Stimulated activated CD8-positive, alpha-beta memory T cell treated with anti-CD3 and anti-CD28 coated beads, Interleukin-2, amount 100 ng/mL, for 48 hours (primary cell): ENCODE data around the gene ARHGAP45.
A peak's percentile ranks its signal among the peaks of the same experiment; 100 is the strongest.

Experiments used
- DNase-seq, 2 donors: peaks; one replicate each; pipeline ENCODE4 v3.0.0-alpha.2; 2020; ENCODE audit warnings: low read depth in 2 of 2

ARHGAP45 gene

DNA sequence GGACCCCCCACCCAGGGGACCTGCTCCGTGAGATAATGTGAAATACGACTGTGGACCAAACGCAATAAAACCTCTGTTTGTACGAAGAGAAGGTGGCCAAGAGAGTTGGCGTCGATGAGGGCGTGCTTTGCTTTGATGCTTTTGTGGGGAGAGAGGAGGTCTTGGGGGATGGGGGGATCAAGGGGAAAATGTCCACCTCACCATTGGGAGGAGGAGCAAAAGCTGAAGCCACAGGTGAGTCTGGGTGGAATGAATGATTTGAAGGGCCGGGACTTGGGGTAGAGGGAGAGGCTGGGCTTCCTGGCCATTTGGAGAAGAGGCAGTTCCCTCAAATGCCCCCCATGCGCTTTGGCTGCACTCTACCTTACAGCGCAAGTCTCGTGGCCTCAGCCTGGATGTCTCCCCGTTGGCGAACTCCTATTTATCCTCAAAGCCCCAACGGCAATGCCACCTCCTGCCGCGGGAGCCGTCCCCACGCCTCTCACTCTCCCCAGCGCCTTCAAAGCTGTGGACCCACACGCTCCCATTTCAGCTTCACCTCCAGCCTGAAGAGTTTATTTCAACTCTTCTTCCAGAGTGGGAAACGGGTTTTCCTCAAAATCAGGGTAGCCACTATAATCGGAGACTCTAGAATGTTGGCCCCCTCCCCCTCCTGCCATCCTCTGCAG lies 27.9 kb upstream of the ARHGAP45 start:
- no peak for DNase-seq

DNA sequence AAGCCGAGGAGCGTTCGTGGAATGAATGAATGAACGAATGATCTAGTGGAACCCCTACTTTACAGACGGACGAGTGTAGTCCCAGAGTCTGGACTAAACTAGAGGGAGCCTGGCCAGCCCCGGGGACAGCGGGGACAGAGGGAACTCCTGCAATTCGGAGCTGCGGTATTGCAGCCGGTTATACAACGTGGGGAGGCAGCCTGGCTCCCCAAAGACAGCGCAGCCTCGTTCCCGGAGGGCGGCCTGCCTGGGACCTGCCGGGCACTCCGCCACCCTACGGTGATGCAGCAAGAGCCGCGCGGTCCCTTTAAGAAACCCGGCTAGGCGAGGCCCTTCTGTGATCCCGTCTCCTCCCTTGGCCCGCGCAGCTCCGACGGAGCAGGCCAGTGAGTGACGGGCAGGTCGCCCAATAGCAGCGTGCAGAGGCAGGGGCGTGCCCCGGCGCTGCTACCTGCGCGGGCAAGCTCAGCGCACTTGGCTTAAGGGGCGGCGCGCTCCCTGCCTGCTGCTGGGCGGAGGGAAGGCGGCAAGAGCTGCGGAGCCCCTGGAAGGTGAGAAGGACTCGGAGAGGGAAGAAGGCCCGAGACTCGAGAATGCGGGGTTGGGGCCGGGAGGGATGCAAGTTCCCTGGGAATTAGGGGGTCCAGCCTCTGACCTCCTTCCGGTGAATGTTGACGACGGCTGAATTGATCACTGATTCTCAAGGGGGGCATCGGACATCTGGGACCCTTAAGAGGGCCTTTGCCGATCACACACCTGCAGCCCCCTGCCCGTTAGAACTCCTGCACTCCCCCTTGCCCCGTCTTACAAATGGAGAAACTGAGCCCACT lies 27.1 kb upstream of the ARHGAP45 start, which contains the start of gene ABCA7:
TSS of gene ABCA7 (plus strand) at position 462 of the 830 bp plus-strand sequence. CDS start 1,255 bp downstream, outside the sequence.
- peak; percentile 98 to 100 for DNase-seq

DNA sequence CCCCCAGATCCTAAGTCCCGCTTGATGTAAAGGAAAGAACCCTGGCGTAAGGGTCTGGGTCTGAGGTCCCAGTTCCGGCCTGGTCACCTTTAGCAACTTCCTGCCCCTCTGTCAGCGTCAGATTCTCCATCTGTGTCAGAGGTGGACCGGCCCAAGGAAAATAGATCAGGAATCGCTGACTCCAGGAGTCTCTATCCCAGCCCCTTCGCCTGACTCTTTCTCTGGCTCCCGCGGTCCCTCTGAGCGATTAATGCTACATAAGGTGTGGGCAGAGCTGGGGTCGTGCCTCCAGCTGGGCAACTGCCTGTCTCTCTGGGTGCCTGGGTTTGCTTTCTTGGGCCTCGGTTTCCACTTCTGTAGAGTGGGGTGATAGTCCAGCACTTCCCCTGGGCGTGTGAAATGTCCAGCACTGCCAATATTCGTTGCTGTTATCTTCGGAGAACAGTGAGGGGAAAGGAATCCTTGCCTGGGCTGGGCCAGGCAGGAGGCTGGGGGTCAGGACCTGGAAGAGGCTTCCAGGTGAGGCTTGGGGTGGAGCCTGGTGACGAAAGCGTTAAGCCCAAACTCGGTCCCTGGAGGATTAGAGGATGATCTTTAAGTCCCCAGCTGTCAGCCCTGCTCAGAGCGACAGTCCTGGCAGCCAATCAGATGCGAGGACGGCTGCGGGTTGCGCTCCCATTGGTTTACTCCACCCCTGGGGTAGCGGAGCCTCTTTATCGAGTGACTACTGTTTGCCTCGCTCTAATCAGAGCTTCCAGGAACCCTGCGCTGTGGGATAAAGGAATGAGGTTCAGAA lies 26.3 kb upstream of the ARHGAP45 start:
- DNase-seq, result peak; percentile 74 to 90

DNA sequence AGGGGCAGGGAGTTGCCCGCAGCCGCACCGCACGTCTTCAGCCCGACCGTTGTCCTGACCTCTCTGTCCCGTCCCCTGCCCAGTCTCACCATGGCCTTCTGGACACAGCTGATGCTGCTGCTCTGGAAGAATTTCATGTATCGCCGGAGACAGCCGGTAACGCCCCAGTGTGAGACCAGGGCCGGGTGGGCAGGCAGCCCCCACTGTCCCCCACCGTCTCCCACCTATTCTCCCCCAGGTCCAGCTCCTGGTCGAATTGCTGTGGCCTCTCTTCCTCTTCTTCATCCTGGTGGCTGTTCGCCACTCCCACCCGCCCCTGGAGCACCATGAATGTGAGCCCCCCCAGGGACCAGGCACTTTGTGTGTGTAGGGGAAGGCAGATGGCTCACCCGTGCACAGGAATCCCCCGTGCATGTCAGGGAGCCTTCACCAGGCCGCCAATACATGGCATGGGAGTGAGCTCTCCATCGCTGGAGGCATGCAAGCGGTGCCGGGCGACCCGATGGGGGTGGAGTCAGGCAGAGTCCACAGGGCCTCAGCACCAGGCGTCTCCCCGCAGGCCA lies 25.6 kb upstream of the ARHGAP45 start:
- no peak for DNase-seq

DNA sequence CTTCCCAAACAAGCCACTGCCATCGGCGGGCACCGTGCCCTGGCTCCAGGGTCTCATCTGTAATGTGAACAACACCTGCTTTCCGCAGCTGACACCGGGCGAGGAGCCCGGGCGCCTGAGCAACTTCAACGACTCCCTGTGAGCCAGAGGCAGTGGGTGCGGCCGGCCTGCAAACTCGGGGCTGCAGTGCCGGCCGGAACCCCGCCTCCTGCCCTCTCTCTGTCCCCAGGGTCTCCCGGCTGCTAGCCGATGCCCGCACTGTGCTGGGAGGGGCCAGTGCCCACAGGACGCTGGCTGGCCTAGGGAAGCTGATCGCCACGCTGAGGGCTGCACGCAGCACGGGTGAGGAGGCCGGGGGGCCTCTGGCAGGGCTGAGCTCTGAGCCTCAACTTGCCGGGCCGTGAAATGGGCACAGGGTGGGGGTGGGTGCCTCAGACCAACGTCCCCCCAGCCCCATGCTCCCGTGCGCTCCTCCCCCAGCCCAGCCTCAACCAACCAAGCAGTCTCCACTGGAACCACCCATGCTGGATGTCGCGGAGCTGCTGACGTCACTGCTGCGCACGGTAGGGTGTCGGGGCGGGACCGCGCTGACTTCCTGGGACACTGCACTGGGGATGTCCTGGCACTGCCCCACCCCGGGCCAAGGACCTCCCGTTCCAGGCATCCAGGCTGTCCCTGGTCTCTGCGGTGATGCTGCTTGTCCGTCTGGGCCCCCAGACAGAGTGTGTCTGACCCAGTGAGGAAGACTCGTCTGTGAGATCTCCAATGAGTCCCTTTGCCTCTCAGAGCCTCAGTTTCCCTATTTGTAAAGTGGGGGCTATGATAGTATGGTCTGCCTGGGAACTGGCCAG lies 24.9 kb upstream of the ARHGAP45 start:
- DNase-seq, result no peak

DNA sequence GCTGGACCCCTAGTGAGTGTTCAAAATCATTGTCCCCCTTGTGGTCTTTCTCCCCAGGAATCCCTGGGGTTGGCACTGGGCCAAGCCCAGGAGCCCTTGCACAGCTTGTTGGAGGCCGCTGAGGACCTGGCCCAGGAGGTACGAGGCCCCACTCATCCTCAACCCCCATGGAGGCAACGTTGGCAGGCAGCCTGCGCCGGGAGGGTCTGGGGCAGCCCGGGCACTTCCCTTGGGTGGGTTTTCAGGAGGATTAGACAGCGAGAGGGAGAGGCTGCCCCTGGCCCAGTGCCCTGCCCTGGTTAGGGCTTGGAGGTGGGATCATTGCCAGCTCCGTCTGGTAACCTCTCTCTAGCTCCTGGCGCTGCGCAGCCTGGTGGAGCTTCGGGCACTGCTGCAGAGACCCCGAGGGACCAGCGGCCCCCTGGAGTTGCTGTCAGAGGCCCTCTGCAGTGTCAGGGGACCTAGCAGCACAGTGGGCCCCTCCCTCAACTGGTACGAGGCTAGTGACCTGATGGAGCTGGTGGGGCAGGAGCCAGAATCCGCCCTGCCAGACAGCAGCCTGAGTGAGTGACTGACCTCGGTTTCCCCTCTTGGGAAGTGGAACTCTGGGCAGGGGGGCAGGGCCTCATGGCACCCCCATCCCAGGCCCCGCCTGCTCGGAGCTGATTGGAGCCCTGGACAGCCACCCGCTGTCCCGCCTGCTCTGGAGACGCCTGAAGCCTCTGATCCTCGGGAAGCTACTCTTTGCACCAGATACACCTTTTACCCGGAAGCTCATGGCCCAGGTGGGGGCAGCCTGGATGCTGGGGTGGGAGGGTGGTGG lies 24.1 kb upstream of the ARHGAP45 start:
- DNase-seq, result no peak

DNA sequence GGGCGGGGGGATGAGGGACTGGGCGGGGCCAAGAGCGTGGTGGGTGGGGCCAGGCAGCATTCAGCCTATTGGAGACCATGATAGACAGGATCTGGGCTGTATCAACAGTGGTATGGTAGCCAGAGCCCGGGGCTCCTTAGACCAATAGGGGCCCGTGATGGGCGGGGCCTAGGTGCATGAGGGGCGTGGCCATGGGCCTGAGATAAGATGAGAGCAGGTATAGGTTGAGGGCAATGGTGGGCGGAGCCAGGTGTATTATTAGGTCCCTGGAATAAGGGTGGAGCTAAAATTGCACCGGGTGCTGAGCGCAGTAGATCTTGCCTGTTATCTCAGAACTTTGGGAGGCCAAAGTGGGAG lies 21.7 kb upstream of the ARHGAP45 start:
- peak in 1 of 2 donors; percentile 79 for DNase-seq

DNA sequence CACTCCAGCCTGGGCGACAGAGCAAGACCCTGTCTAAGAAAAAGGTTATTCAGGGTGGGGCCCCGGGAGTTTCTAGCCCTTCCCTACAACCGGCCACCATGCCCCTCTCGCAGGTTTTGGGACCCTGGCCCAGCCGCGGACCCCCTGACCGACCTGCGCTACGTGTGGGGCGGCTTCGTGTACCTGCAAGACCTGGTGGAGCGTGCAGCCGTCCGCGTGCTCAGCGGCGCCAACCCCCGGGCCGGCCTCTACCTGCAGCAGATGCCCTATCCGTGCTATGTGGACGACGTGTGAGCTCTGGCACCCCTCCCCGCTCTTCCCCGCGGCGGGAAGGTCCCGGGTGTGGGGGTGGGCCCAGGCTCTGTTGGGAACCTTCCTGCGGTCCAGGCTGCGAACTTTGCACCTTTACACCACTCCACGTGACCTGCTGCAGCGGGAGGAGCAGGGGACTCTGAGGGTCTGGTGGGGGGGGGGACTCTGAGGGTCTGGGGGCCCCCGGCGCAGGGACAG lies 20.8 kb upstream of the ARHGAP45 start:
- DNase-seq, result no peak

DNA sequence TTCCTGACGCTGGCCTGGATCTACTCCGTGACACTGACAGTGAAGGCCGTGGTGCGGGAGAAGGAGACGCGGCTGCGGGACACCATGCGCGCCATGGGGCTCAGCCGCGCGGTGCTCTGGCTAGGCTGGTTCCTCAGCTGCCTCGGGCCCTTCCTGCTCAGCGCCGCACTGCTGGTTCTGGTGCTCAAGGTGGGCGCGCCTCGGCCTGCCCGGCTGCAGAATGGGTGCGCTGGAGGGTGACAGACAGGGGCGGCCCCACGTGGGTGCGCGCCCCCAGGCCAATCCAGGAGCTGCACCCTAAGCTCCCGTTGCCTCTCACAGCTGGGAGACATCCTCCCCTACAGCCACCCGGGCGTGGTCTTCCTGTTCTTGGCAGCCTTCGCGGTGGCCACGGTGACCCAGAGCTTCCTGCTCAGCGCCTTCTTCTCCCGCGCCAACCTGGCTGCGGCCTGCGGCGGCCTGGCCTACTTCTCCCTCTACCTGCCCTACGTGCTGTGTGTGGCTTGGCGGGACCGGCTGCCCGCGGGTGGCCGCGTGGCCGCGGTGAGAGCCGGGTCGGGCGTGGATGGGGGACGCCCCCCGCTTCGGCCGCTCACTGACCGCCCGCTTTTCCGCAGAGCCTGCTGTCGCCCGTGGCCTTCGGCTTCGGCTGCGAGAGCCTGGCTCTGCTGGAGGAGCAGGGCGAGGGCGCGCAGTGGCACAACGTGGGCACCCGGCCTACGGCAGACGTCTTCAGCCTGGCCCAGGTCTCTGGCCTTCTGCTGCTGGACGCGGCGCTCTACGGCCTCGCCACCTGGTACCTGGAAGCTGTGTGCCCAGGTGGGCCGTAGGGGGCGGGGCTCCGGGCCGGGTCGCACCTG lies 19.9 kb upstream of the ARHGAP45 start:
- no peak for DNase-seq

DNA sequence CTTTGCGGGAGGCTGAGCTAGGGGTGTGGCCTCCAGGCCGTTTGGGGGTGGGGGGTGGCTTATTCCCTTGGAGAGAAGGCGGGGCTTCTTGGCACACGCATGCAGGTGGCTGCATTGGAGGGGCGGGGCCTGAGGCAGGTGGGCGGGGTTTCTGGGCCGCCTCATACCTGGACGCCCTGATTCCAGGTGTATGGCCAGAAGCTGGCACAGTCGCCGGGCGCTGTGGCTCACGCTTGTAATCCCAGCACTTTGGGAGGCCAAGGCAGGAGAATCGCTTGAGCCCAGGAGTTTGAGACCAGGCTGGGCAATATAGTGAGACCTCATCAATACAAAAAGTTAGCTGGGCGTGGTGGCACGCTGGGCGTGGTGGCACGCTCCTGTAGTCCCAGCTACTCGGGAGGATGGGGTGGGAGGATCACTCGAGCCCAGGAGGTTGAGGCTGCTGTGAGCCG lies 19.2 kb upstream of the ARHGAP45 start:
- no peak for DNase-seq

DNA sequence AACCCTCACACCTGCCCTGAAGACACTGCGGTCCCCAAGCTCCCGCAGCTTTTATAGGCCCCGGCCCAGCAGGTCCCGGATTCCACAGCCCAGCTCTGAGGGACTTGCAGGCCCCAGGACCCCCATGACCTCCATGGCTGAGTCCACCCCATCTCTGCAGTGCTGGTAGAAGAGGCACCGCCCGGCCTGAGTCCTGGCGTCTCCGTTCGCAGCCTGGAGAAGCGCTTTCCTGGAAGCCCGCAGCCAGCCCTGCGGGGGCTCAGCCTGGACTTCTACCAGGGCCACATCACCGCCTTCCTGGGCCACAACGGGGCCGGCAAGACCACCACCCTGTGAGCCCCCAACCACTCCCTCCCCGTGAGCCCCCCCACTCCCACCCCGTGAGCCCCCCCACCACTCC lies 17.9 kb upstream of the ARHGAP45 start:
- no peak for DNase-seq

DNA sequence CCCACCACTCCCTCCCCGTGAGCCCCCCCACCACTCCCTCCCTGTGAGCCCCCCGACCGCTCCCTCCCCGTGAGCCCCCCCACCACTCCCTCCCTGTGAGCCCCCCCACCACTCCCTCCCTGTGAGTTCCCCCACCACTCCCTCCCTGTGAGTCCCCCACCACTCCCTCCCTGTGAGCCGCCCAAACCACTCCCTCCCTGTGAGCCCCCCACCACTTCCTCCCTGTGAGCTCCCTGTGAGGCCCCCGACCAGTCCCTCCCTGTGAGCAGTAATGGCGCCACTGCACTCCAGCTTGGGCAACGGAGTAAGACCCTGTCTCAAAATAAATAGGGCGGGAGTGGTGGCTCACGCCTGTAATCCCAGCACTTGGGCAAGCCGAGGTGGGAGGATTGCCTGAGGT lies 17.2 kb upstream of the ARHGAP45 start:
- no peak for DNase-seq

DNA sequence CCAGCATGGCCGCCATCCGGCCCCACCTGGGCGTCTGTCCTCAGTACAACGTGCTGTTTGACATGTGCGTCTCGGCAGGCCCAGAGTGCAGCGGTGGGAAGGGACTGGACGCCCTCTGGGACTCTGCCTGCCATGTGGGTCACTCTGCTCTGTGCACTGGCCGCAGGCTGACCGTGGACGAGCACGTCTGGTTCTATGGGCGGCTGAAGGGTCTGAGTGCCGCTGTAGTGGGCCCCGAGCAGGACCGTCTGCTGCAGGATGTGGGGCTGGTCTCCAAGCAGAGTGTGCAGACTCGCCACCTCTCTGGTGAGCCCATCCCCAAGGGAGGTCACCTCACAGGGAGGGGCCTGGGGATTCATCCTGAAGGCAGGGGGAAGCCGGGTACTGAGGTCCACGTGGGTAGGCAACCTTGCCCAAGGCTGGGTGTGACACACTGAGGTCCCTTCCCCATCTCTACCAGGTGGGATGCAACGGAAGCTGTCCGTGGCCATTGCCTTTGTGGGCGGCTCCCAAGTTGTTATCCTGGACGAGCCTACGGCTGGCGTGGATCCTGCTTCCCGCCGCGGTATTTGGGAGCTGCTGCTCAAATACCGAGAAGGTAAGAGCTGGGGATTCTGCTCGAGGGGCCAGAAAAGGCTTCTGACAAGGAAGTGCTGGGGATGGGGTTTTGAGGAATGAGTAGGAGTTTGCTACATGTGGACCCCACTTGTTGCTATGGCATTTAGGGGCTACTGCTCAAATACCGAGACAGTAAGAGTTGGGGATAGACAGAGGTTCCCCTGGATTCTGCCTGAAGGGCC lies 15.8 kb upstream of the ARHGAP45 start:
- DNase-seq, result no peak

DNA sequence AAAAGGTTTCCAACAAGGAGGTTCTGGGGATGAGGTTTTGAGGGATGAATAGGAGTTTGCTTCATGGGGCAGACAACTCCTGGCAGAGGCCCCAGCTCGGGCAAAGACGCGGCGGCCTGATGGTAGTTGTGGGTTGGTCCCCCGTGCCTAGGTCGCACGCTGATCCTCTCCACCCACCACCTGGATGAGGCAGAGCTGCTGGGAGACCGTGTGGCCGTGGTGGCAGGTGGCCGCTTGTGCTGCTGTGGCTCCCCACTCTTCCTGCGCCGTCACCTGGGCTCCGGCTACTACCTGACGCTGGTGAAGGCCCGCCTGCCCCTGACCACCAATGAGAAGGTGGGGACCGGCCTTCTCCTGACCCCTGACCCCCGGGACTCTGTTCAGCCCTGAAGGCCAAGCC lies 15.2 kb upstream of the ARHGAP45 start:
- DNase-seq, result no peak

DNA sequence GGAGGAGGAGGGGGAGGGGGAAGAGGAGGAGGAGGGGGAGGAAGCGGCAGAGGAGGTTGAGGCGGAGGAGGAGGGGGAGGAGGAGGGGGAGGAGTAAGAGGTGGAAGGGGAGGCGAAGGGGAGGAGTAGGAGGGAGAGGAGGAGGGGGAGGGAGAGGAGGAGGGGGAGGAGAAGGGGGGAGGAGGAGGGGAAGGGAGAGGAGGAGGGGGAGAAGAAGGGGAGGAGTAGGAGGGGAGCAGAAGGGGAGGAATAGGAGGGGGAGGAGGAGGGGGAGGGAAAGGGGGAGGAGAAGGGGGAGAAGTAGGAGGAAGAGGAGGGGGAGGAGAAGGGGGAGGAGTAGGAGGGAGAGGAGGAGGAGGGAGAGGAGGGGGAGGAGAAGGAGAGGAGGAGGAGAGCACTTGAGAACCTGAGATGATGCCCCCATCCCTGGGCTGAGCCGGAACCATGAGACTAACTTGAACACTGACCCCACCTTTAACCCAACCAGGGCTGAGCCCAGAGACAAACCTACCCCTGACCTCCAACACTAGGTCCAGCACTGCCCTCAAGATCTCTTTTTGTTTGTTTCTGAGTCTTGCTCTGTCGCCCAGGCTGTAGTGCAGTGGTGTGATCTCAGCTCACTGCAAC lies 14.5 kb upstream of the ARHGAP45 start:
- no peak for DNase-seq

DNA sequence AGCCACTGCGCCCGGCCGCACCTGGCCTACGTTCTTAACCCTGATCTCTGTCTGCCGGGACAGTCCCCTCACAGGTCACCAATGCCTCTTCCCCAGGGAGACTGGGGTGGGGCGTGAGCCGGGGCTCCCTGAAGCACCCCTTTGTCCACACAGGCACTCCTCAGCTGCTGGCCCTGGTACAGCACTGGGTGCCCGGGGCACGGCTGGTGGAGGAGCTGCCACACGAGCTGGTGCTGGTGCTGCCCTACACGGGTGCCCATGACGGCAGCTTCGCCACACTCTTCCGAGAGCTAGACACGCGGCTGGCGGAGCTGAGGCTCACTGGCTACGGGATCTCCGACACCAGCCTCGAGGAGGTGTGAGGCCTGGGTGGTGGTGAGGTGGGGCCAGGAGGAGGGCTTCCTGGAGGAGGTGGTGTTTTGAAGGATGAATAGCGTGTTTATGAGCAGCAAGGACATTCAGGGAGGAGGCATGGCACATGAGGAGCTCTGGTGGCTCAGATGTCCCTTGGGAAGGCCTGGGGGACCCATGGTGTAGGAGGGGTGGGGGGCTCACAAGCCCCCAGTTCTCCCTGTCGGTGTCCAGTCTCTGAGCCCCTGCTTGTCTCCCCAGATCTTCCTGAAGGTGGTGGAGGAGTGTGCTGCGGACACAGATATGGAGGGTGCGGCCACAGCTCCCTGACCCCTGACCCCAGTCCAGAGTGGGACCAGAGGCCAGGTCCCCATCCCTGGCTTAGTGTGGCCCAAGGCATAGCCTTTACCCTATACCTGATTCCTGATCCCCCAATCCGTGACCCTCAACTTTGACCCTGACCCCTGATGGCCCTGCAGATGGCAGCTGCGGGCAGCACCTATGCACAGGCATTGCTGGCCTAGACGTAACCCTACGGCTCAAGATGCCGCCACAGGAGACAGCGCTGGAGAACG lies 13.5 kb upstream of the ARHGAP45 start:
- no peak for DNase-seq
